K562 (cell line): ENCODE results near the gene ZNF468. TPM values are rescaled to one million over a fixed set of nuclear protein-coding genes. Genes with fewer than 3 reads are reported as not detected.

Experiments used
- E2F1 ChIP-seq: sonication (generic); formaldehyde crosslinking; IDR thresholded peaks from 2 replicates; pipeline ENCODE4 v1.8.1; 2023; ENCODE audit warnings: mild to moderate bottlenecking, missing genetic modification reagents, moderate library complexity
- HINFP ChIP-seq: fragments of 450-650 bp; conservative IDR thresholded peaks from 2 replicates; pipeline ENCODE4 v1.6.1; 2016; ENCODE audit warnings: missing genetic modification characterization, low read depth, mild to moderate bottlenecking, control low read depth, missing compliant biosample characterization
- MEIS2 ChIP-seq: fragments of 450-650 bp; IDR thresholded peaks from 2 replicates; pipeline ENCODE4 v1.6.1; 2014; ENCODE audit warnings: mild to moderate bottlenecking; ENCODE audit not compliant: partially characterized antibody
- MGA ChIP-seq: fragments of 450-650 bp; IDR thresholded peaks from 2 replicates; pipeline ENCODE4 v1.6.1; 2016; ENCODE audit warnings: mild to moderate bottlenecking, moderate library complexity
- NFIX ChIP-seq: fragments of 250-450 bp; sonication (Bioruptor Pico); IDR thresholded peaks from 2 replicates; pipeline ENCODE4 v1.4.0; 2020; ENCODE audit warnings: low read depth, mild to moderate bottlenecking, moderate library complexity
- RBM39 ChIP-seq: fragments of 200-400 bp; formaldehyde crosslinking; optimal IDR thresholded peaks from 2 replicates; pipeline ENCODE3; 2018; ENCODE audit warnings: low read depth, low read length
- STAT5A ChIP-seq: IDR thresholded peaks from 2 replicates; pipeline ENCODE4 v1.6.1; 2012; ENCODE audit warnings: low read length, inconsistent platforms, borderline replicate concordance
- TBP ChIP-seq: optimal IDR thresholded peaks from 2 replicates; pipeline ENCODE3; 2011; ENCODE audit warnings: low read depth, low read length, improper control_type of control experiment
- VEZF1 ChIP-seq: fragments of 200-800 bp; sonication (Bioruptor generic); IDR thresholded peaks from 2 replicates; pipeline ENCODE4 v1.6.1; 2017; ENCODE audit warnings: missing genetic modification characterization, missing compliant biosample characterization
- polyA plus RNA-seq, 8 experiments: library from polyadenylated mRNA; depleted of rRNA in 4 of 8; stranded (reverse) in 5 of 8; unstranded in 3 of 8; fragments of >200 nt; fragmentation: Nextera tagmentation in 2 of 8; fragmentation: Illumina TruSeq in 1 of 8; extraction: Ambion mirVana in 2 of 8; extraction: Trizol in 1 of 8; gene quantifications; 2 replicates each; pipeline versions ENCODE4 v1.2.1 to v1.2.3, GENCODE V29; 2011 to 2014; ENCODE audit warnings: inconsistent platforms in 1 of 8, missing spikeins in 1 of 8
- total RNA-seq, 7 experiments: library from RNA; depleted of rRNA in 6 of 7; stranded (reverse); fragments of >200 nt in 6 of 7; fragmentation: Illumina TruSeq in 2 of 7; extraction: Trizol in 2 of 7; gene quantifications; 2 replicates each; pipeline versions ENCODE4 v1.2.1 to v1.2.3, GENCODE V29; 2011 to 2021; ENCODE audit warnings: low replicate concordance in 1 of 7

The ZNF468 gene
- total and polyA plus RNA-seq, 9 of the 15 experiments (the other 6 are each of a cell fraction or from before 2014, with no cell fraction given), result 15.9 to 36.2 (median 23.2) TPM

- TF ChIP-seq MGA (no peak), TBP (no peak), HINFP (tag) (no peak), STAT5A (no peak), VEZF1 (CRISPR knock-in tag) (no peak), E2F1 (CRISPR knock-in tag) (no peak), NFIX (CRISPR knock-in tag) (no peak), RBM39 (no peak), MEIS2 (no peak)
Measured at GRCh38 chr19:52823676-52824075, 33.7 kb downstream of the ZNF468 start (continued).
